Nephron (organoid): ENCODE results near the gene ZNF417.
A peak's percentile ranks its signal among the peaks of the same experiment; 100 is the strongest.
"Not testable (repeated sequence)": the region's sequence is repeated elsewhere in the genome, so short reads cannot be mapped to it uniquely, and the experiment has no call there.

ENCODE experiments used
- H3K27ac Mint-ChIP-seq, 3 experiments: 2 replicates each; pipeline ENCODE4 v1.8.0; 2020; ENCODE audit warnings: mixed read lengths in 3 of 3, mild to moderate bottlenecking in 2 of 3, moderate library complexity in 1 of 3
- H3K27me3 Mint-ChIP-seq: 2 replicates; pipeline ENCODE4 v1.8.0; 2021; ENCODE audit warnings: low read depth, mild to moderate bottlenecking, moderate library complexity, mixed read lengths
- H3K36me3 Mint-ChIP-seq: 2 replicates; pipeline ENCODE4 v1.8.0; 2020; ENCODE audit warnings: low read depth, mixed read lengths
- H3K4me1 Mint-ChIP-seq: 2 replicates; pipeline ENCODE4 v1.8.0; 2020; ENCODE audit warnings: mixed read lengths
- H3K4me3 Mint-ChIP-seq, 3 experiments: 2 replicates each; pipeline ENCODE4 v1.8.0; 2020; ENCODE audit warnings: mild to moderate bottlenecking in 3 of 3, mixed read lengths in 3 of 3, moderate library complexity in 2 of 3
- H3K9me3 Mint-ChIP-seq: 2 replicates; pipeline ENCODE4 v1.8.0; 2020; ENCODE audit warnings: mixed read lengths
- CTCF ChIP-seq, 3 experiments: fragments of 200-600 bp; sonication (generic); IDR thresholded peaks; one replicate each; pipeline ENCODE4 v1.5.0; 2021; ENCODE audit warnings: antibody characterized with exemption in 3 of 3; ENCODE audit not compliant: unreplicated experiment in 3 of 3

The ZNF417 gene

DNA sequence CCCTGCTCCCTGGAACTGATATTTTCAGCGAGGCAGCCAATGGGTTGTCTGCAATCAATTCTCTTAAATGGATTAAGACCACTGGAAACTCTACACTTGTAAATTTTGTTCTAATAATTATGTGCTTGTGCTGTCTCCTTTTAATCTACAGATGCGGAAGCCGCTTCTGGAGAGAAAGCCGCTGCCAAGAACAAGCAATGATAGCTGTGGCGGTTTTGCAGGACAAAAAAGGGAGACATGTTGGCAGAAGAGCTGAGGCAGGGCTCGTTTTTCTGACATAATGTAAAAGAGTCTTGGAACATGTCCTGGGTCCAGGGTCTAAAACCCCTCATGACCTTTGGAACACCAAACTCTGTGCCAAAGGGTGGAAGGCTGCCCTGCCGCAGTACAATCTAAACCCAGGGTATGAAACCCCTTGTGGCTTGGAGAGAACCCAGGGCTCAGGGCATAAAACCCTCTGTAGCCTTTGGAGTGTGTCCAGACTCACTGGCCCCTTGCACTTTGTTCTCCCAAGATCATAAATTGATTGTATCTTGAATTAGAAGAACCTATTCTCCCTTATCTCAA is 12.7 kb downstream of the ZNF417 start:
- no peak for TF ChIP-seq CTCF (IDR thresholded peaks at IDR 0.05; ENCODE audit: unreplicated experiment in 3 of 3)
- Mint-ChIP-seq H3K9me3 (peaks cover 14% of the 10 kb centered on the region), H3K27me3 (no peaks in the 10 kb centered on the region), H3K4me3 (no peak overlapping the region), H3K36me3 (peaks cover 61% of the 10 kb centered on the region), H3K27ac (no peak overlapping the region), H3K4me1 (no peaks in the 10 kb centered on the region)

DNA sequence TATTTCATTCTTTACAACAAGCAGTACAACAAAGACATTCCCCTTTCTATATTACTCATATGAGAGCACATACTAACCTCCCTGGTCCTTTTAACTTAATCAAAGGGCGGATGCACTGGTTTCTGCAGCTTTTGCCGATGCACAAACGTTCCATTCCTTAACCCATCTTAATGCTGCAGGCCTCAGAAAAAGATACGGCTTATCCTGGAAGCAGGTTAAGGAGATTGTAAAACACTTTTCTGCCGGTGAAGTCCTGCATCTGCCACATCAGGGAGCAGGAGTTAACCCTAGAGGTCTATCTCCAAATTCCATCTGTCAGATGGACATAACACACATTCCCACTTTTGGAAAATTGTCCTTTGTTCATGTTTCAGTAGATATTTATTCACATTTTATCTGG is 16.1 kb downstream of the ZNF417 start:
- H3K4me3 Mint-ChIP-seq: no peak overlapping the region
- peaks cover 30% of the 10 kb centered on the region for H3K36me3 Mint-ChIP-seq
- no peaks in the 10 kb centered on the region for H3K4me1 Mint-ChIP-seq
- no peaks in the 10 kb centered on the region for H3K27me3 Mint-ChIP-seq
- TF ChIP-seq CTCF (IDR thresholded peaks at IDR 0.05; ENCODE audit: unreplicated experiment in 3 of 3): no peak
- H3K9me3 Mint-ChIP-seq: peaks cover 2% of the 10 kb centered on the region
- no peak overlapping the region for H3K27ac Mint-ChIP-seq

DNA sequence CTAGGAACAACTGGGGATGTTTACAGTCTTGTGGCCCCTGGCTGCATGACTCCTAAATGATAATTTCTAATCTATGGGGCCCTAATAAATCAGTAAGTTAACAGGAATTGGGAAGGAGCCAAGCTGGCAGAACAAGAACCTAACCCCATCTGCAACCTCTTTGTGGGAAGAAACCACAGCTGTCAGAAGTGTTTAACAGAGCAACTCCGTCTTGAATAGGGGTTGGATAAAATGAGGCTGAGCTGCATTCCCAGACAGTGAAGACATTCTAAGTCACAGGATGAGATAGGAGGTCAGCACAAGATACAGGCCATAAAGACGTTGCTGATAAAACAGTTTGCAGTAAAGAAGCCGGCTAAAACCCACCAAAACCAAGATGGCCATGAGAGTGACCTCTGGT is 25.7 kb downstream of the ZNF417 start:
- peaks cover 13% of the 10 kb centered on the region for H3K4me1 Mint-ChIP-seq
- H3K27me3 Mint-ChIP-seq: not testable (repeated sequence)
- peaks cover 51% of the 10 kb centered on the region for H3K36me3 Mint-ChIP-seq
- H3K4me3 Mint-ChIP-seq: peak overlapping the region in 2 of 3 experiments; percentile 17 to 54
- peaks cover 34% of the 10 kb centered on the region for H3K9me3 Mint-ChIP-seq
- peak overlapping the region in 1 of 3 experiments; percentile 7 for H3K27ac Mint-ChIP-seq

DNA sequence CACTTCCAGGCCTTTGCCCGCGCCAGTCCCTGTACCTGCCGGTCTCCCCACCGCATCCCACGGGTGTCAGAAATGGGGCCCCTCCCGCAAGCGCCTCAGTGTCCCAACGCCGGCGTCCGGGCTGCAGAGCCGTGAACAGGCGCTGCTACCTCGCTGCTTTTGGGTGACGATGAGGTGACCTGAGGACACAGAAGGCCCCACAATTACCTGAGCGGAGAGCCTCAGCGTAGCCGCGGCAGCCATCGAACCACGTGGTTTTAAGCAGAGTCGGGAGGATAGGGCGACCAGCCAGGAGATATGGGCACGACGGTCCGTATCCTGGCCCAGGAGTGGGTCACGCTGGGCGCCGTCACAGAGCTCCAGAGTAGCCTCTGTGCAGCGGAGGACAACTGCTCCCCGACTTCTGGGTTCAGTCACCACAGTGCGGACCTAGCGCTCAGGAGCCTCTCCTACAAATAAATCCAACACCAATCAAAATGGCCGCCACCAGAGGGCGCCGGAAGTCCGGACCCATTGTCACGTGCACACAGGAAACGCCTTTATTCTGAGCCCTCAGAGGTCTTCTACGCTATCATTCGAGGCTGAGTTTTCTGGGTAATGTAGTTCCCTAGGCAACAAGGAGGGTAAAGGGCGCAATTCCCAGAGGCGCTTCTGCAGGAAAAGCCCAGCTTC is 27.7 kb downstream of the ZNF417 start, which contains the start of gene ZNF814:
Gene ZNF814 (minus strand): TSS at position 478 of the 672 bp plus-strand sequence. CDS start 235 bp downstream, at position 243.
- Mint-ChIP-seq H3K27me3 (no peaks in the 10 kb centered on the region), H3K27ac (peak within 1 kb of the TSS; percentile 15 to 58 (median 56)), H3K4me3 (peak within 1 kb of the TSS; percentile 86 to 96 (median 92)), H3K4me1 (peaks cover 13% of the 10 kb centered on the region), H3K9me3 (peaks cover 52% of the 10 kb centered on the region), H3K36me3 (peaks cover 68% of the 10 kb centered on the region)
- TF ChIP-seq CTCF (IDR thresholded peaks at IDR 0.05; ENCODE audit: unreplicated experiment in 3 of 3): peak; percentile 27 to 56 (median 34)

GRCh38 chr19:57888107-57888559 is 28.3 kb downstream of the ZNF417 start:
- Mint-ChIP-seq H3K9me3 (peaks cover 57% of the 10 kb centered on the region), H3K27ac (peak overlapping the region; percentile 15 to 58 (median 56)), H3K36me3 (peaks cover 74% of the 10 kb centered on the region), H3K27me3 (no peaks in the 10 kb centered on the region), H3K4me3 (peak overlapping the region; percentile 86 to 96 (median 92)), H3K4me1 (peaks cover 13% of the 10 kb centered on the region)
- no peak for TF ChIP-seq CTCF (IDR thresholded peaks at IDR 0.05; ENCODE audit: unreplicated experiment in 3 of 3)

GRCh38 chr19:57887195-57887941 is 29.0 kb downstream of the ZNF417 start:
- TF ChIP-seq CTCF (IDR thresholded peaks at IDR 0.05; ENCODE audit: unreplicated experiment in 3 of 3): no peak

More at GRCh38 chr19:57887195-57887941, 29.0 kb downstream of the ZNF417 start:
- H3K4me3 Mint-ChIP-seq: peak overlapping the region; percentile 86 to 96 (median 92)
- H3K27me3 Mint-ChIP-seq: no peaks in the 10 kb centered on the region
- H3K9me3 Mint-ChIP-seq: peaks cover 62% of the 10 kb centered on the region
- peaks cover 81% of the 10 kb centered on the region for H3K36me3 Mint-ChIP-seq
- H3K27ac Mint-ChIP-seq: peak overlapping the region; percentile 38 to 58 (median 56)
- H3K4me1 Mint-ChIP-seq: peaks cover 13% of the 10 kb centered on the region
